NB4 (cell line): ENCODE measurements around the gene BZW2.

Source experiments
- DNase-seq: peaks from one replicate; pipeline ENCODE4 v3.0.0; 2010; ENCODE audit warnings: low read depth
- H3K4me3 ChIP-seq: one replicate; pipeline ENCODE4 v1.5.1; 2011; ENCODE audit warnings: mild to moderate bottlenecking, low read depth, low read length, moderate library complexity
- CTCF ChIP-seq: IDR thresholded peaks from one replicate; pipeline ENCODE4 v1.5.1; 2012; ENCODE audit warnings: low read depth, low read length
- MYC ChIP-seq: IDR thresholded peaks from 2 replicates; pipeline ENCODE4 v1.6.1; 2011; ENCODE audit warnings: low read depth, low read length
- POLR2A ChIP-seq: IDR thresholded peaks from 2 replicates; pipeline ENCODE4 v1.6.1; 2011; ENCODE audit warnings: mild to moderate bottlenecking; ENCODE audit not compliant: insufficient read length; ENCODE audit errors: extremely low read depth
- TF ChIP-seq, protein P1 (sequence below): IDR thresholded peaks from 2 replicates; pipeline ENCODE4 v1.6.1; 2011; ENCODE audit warnings: low read depth, low read length

The BZW2 gene

GRCh38 chr7:16637379-16637778 lies 8.6 kb upstream of the BZW2 start:
- no peak overlapping the region for H3K4me3 ChIP-seq
- no peak for DNase-seq
- TF ChIP-seq MYC (no peak), POLR2A (no peak), CTCF (no peak)
- TF ChIP-seq, protein P1, sequence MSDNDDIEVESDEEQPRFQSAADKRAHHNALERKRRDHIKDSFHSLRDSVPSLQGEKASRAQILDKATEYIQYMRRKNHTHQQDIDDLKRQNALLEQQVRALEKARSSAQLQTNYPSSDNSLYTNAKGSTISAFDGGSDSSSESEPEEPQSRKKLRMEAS: no peak

DNA sequence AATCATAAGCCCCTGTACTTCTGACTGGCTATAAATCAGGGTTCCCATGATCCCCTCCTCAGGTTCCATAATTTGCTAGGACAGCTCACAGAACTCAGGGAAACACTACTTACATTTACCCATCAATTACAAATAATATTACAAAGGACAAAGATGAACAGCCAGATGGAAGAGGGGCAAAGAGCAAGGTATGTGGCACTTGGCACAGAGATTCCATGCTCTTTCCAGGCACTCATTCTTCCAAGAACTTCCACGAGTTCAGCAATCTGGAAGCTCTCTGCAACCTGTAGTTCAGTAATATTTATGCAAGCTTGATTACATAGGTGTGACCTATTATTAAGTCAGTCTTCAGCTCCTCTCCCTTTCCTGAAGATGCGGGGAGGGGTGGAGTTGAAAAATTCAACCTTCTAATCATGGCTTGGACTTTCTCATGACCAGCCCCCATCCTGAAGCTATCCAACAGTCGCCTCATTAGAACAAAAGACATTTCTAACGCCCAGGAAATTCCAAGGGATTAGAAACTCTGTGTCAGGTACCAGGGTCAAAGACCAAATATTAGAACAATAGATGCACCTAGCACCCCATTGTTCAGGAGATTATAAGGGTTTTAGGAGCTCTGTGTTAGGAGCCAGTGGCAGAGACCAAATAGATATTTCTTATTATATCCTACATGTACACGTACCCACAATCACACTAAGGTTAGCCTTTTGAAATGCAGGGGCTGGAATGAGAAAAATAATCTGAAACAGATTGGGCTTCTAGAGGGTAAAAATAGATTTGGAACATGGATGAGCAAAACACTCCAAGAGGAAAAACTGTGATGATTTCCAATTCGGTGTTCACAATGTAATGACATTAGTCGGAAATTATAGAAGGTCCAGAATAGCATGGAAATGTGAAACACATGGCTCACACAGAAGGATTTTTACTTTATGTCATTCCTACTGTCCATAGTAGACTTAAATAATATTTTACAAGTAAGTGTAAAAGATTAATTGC lies 7.4 kb upstream of the BZW2 start:
- TF ChIP-seq MYC (no peak), CTCF (no peak), POLR2A (no peak)
- TF ChIP-seq, protein P1: no peak
- H3K4me3 ChIP-seq: no peak overlapping the region
- DNase-seq: no peak

DNA sequence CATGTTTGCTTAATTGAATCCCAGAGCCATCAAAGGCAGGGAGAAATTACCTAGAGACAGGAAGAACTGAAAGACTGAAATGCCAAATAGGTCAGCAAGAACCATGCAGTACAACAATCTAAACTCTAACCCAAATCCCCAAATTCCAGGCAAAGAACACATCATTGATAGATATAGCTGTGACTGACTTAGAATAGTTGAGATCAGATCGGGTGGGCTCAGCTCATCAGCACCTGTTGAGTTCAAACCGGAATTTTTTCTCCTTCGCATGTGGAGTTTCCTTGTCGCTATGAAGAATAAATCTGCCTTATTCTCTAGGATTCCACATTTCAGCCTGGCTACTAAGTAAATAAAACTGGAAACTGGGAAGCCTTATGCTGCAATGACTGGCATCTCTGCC lies 1.8 kb upstream of the BZW2 start:
- TF ChIP-seq, protein P1: no peak
- TF ChIP-seq POLR2A (no peak), MYC (no peak), CTCF (no peak)
- DNase-seq: no peak
- H3K4me3 ChIP-seq: peak overlapping the region; percentile 87

- DNase-seq: peak; percentile 86
- H3K4me3 ChIP-seq: peak overlapping the region; percentile 87
- TF ChIP-seq CTCF (no peak), MYC (peak; percentile 80), POLR2A (peak; percentile 51)
- TF ChIP-seq, protein P1: peak; percentile 78
Observed at GRCh38 chr7:16644636-16645592, 1.1 kb upstream of the BZW2 start.

DNA sequence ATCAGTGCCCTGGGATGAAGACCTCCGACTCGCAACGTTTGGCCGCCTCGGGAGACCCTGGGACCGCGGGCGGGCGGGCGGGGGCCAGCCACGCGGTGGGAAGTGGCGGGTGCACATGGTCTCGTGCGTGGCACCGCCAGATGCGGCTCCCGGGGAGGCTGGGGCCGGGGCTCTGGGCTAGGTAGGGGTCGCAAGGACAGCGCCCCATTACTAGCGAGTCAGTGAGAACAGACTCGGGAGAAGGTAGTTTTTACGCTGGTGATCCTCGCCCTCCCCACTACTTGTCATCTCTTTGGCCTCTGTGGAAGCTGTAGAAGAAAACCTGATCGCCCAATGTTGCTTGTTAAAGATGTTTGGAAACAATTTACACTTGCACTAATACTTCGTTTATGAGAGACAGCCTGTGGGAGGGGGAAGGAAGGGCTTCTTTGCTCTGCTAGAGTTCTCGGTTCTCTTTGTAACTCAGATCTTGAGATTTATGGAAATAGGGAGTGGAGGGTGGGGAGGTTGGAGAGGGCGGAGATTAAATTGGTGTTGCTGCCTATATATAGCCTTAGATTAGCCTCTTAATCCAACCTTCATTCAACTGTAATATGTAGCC lies 591 bp downstream of the BZW2 start:
- no peak for TF ChIP-seq CTCF
- TF ChIP-seq, protein P1: no peak; the same call in 1 of the 2 replicates
- TF ChIP-seq MYC: no peak
- TF ChIP-seq POLR2A: no peak

More for the DNA sequence above, 591 bp downstream of the BZW2 start:
- H3K4me3 ChIP-seq: peak overlapping the region; percentile 90
- peak; percentile 56 for DNase-seq
